GOT3 (cell line): ENCODE data around the gene TSPOAP1.

Source experiments
- DNase-seq: peaks from one replicate; lab custom pipeline; 2025; ENCODE audit warnings: mixed read lengths; lab: John Stamatoyannopoulos, UW

The TSPOAP1 gene

DNA sequence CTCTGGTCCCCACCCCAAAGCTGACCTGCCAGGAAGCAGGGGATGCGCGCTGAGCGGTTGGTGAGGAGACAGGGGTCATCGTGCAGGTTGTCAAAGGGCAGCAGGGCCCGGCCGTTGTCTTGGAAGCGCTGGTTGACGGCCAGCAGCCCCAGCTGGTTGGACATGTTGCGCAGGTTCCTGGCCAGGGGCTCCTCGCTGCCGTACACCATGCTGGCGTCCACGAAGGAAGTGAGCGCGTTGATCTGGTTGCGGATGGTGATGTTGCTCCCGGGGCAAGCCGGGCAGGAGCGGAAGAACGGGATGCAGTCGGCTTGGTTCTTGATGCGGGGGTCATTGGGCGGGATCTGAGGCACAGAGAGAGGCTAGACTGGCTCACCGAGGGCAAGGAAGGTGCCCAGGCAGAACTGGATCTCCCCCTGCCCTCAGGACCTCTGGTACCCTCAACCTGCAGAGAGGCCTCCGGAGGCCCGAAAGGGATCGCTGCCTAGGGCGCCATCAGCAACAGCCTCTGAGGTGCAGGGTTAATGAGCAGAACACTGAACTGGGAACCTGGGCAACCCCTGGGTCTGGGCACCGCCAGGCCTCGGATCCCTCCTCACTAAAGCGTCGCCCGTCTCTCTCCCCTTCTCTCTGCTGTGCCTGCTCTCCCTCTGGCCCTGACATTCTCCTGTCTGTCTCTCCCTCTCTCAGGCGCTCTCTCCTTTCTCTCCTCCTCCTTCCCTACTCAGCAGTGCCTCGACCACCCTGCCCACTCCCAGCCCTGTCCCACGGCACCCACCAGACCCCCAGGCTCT, 50.6 kb downstream of the TSPOAP1 start:
- no peak for DNase-seq

DNA sequence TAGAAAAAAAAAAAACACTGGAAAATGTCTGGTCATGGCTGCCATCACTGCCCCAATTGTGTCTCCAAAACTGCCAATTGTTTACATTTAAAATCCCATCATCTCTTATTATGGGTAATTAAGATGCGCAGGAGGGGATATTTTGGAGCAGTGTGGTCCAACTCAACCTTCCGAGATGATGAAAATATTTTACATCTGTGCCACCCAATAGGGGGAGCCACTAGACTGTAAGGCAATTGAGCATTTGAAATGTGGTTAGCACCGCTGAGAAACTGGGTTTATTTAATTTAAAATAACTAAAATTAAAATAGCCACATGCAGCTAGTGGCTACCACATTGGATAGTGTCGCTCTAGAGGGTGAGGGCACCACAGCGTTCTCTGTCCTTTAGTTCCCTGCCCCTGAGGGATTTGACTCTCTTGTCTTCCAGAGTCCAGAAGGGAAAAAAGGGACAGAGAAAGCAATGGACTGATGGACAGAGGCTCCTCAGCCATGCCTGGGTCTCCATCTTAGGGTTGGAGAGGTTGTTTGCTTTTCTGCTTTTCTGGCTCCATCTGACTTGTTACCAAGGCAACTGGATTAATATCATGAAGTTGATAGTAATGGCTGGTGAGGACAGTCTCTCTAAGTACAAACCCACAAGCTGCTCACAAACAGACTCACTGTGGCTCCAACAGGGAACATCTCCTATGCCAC, 51.3 kb downstream of the TSPOAP1 start:
- DNase-seq = no peak

DNA sequence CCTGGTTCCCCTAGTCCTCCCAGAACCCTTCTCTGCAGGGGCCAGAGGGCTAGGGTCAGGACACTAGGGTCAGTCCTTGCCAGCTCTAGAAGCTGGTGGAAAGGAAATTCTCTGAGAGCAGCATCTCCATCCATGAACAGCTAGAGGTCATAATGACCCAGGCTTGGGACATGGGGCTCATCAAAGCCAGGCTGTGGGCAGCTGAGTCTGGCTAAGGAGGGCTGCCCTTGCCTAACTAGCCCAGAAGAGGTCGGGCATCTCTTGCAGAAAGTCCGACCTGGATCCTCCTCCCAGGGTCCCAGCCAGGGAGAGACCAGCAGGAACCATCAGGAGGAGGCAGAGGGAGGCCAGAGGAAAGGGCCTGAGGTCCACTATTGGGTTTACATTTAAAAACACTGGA, 52.2 kb downstream of the TSPOAP1 start:
- no peak for DNase-seq

DNA sequence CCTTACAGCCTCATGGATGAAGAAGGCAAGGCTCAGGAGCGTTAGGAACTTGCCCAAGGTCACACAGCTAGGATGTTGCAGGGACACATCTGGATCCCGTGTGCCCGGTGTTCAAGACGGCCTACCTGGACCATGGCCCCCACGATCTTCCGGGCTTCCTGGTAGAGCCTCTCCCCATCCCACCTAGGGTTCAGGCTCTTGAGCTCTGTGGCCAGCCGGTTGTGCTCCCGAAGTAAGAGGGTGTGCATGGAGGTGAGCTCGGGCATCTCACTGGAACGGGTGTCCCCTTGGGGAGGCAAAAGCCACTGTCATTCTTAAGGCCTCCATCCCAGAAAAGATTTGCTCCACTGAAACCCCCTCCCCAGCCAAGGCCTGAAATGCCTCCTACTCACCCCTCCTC, 53.2 kb downstream of the TSPOAP1 start:
- no peak for DNase-seq

DNA sequence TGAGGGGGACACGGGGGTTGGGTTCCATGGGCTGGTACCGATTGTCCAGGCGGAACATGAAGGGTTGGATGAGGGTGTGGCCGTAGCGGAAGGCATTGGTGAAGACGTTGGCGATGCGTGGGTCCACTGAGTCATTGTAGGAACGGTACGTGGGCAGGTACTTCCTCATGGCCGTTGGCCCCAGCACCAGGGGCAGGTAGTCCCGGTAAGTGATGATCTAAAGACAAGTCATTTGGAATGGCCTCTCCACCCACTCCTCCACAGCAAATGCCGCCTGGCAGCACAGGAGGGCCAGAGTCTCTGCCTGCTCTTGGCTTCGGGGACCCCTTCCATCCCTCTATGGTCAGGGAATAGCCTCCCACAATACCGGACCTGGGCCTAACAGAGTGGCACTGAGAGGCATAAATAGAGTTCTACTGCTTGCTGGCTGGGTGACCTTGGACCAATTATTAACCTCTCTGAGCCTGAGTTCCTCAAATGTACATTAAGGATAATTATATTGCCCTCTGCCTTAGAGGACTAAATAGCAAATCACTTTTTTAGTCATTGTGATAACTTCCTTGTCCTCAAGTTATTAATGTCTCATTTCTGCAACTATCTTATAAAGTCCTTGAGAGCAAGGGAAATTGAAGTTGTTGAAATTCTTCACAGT, 55.0 kb downstream of the TSPOAP1 start:
- no peak for DNase-seq

DNA sequence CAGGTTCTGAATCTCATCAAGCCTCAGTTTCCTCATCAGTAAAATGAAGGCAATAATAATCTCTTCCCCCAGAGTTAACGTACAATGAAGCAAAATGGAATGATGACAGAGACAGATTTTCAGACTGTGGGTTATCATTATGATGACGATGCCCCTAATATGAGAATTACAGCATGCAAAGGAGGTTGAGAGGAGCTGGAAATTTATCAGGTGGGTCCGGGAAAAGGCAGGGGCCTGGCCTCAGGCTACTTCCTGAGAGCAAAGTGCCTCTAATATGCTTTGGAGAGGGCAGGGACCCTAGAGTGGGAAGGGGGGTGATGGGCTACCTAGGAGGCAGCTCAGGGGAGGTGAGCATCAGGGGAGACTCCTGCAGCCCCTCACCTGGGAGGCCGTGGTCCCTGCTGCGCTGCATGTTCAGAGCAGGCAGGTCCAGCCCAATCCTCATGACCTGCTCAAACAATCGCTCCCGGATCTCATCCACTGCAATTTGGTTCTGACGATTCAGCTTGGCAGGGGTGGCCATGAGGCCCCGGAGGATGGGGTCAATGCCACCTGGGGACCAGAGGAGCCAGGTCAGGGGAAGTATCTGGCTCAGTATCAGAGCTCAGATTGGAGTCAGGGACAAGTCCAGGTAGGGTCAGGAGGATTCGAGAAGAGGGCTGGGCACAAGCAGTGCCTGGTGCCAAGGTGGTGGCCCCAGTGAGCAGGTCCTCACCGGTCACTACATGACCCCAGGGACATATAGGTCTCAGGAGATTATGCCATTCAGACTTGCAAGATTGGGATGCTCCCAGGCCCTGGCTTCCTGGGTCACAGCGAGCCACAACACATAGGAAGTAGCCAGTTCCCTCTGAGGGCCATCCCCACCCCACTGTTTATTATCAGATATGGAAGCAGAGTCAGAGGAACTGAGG, 56.0 kb downstream of the TSPOAP1 start:
- DNase-seq = no peak

DNA sequence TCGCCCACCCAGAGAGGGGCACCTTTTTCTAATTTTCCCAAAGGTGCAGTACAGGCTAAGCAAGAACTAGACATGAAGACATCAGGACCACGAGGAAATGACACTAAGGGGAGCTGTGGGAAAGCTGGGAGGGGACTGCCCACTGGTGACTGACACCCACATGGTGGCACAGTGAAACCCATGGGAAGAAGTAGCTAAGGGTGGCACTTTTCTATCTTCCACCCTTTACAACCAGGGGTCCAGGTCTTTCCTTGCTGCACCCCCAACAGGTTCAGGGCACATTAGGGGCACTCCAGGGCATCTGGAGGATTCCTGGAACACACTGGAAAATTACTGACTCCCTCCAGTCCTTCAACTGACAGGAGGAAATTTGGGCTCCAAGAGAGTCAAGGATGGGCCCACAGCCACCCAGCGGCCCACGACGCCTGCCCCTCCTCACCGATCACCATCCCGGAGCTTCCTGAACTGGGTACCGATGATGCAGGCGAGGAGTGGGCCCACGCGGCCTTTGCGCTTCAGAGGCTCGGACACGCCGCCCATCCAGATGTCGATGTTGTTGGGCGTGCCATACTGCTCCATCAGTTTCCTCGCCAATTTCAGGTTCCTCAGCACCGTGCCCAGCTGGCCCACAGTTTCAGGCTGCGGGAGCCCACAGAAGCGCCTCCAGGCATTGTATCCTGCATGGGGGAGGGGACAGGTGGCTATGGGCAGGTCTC, 57.2 kb downstream of the TSPOAP1 start:
- DNase-seq = no peak

DNA sequence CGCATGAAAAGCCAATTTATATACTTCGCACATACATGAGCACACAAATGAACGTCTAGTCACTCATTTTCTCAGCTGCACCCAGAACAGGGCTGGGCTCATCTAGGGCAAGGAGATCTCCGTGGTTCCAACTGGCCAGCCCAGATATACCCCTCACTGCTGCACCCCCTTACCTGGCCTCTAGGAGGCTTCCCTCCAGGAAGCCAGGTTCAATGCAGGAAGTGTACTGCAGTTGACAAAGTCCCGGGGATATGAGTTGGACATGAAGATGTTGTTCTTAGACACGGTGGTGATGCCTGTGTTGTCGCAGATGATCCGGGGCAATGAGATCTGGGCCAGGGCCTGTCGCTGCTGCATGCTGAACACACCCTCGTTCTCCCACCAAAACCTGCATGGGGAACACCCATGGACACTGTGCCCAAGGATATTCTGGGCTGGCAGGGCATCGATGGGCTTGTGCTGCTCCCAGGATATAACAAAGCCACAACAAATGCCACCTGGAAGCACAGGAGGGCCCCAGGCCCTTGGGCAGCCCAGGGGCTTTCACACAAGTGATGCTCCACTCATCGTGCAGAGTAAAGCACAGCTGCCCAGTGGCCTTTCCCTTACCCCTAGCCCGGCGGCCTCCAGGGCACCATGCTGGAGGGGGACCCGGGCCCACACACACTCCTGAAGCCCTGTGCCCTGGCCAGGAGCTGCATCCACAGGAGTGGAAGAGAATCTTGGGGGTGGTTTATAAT, 57.9 kb downstream of the TSPOAP1 start:
- no peak for DNase-seq

DNA sequence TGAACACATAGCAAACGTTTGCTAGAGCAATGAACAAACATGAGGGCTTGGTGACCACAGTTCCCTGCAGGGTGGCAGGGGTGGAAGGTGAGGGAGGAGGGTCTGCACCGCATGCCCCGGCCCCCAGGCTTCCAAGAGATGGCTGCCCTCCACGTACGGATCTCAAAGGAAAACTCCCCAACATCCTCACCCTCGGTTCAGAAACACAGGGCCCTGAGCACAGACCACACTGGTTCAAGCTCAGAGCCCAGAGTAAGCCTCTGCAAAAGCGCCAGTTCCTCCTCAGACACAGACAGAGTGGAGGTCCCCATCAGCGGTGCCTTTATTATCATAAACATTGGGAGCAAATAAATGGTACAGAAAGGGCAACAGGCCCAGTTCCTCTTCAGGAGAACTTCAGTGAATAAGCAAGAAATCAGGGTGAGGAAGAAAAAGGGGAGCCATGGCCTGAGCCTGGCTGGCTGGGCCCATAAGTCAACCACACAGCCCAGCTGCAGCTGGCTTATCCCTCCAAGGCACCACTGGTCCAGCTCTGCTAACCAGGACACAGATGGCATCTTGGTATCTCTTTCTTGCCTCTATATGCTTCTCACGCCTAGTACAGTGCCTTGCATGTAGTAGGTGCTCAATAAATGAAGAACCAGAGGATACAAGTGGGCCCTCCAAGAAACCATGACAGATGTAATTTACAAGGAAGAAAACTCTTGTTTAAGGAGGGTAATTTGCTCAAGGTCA, 58.9 kb downstream of the TSPOAP1 start:
- no peak for DNase-seq

DNA sequence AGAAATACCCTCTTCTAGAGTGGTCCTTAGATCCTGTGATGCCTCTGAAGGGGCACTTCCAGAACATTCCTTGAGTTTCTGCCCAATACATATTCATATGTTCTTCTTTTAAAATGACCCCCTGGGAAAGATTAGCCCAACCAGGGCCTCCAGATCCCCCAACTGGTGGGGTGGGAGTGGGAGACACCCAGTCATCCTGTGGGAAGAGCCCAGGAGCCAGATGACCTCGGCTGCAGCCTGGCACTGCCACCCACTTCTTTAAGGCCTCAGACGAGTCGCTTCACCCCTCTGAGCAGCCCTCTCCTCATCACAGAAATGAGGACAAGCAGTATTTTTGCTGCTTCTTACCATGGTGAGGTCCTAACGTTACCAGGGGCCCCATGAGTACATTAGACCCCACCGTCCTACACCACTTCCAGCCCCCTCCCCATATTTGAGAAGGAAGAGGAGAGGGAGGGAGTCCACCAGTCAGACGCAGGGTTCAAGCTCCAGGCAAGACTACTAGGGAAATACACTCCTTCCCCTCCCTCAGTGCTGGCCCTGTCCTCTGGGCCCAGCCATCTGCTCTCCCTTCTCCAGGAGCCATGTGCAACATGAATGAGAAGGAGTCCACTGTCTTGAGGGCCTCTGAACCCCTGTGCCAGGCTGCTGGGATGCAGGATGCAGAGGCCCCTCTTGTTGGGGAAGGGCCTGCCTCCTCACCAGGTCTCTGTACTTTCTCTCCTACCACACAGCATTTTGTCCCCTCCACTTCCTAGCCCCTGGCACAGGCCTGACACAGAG, 59.6 kb downstream of the TSPOAP1 start:
- DNase-seq = no peak

DNA sequence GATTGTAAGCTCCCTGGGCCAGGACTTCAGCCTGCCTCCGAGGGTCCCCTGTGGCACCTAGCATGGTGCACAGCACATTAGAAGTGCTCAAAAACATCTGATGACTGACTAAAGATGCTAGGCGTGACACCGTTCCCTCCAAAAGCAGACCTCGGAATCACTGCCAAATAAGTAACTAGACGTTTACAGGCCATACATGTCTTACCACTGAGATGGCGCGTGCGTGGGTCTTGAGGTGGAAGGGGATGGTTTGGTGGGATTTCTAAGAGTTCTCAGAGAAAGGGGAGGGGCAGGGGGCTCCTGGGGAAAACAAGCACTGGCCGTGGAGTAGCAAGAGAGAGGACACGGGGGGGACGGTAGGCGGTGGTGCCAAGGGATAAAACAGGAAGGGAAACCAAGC, 60.3 kb downstream of the TSPOAP1 start:
- no peak for DNase-seq

DNA sequence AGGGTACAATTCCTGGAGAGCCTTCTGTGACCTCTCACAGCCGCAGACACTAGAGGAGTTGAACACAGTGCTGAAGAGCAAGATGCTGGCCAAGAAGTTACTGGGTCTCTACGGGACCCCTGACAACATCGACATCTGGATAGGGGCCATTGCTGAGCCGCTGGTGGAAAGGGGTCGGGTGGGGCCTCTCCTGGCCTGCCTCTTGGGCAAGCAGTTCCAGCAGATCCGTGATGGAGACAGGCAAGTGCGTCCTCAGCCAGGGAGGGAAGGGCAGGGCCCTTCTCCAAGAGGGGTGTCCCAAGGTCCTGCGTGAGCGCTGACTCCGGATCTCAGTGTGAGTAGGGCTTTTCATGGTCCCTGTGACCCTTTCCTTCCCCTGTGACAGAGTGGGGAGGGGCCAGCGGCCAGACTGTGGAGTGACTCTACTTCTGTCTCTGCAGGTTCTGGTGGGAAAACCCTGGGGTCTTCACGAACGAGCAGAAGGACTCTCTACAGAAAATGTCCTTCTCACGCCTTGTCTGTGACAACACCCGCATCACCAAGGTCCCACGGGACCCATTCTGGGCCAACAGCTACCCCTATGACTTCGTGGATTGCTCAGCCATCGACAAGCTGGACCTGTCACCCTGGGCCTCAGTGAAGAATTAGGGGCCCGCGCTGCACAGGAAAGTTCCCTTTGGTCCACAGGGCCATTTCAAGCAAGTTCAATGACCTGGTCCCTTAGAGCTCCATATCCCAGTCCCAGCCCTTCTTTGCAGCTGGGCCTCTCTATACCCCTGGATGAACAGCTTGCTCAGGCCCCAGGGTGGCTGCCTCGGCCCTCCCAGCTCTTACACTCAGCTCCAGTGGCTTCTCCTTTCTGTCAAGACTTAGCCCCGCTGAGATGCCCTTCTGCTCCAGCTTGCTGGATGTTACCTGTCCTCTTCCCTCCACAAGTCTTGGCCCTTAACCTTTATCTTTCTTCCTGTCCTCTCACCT, 61.0 kb downstream of the TSPOAP1 start:
- DNase-seq = no peak

DNA sequence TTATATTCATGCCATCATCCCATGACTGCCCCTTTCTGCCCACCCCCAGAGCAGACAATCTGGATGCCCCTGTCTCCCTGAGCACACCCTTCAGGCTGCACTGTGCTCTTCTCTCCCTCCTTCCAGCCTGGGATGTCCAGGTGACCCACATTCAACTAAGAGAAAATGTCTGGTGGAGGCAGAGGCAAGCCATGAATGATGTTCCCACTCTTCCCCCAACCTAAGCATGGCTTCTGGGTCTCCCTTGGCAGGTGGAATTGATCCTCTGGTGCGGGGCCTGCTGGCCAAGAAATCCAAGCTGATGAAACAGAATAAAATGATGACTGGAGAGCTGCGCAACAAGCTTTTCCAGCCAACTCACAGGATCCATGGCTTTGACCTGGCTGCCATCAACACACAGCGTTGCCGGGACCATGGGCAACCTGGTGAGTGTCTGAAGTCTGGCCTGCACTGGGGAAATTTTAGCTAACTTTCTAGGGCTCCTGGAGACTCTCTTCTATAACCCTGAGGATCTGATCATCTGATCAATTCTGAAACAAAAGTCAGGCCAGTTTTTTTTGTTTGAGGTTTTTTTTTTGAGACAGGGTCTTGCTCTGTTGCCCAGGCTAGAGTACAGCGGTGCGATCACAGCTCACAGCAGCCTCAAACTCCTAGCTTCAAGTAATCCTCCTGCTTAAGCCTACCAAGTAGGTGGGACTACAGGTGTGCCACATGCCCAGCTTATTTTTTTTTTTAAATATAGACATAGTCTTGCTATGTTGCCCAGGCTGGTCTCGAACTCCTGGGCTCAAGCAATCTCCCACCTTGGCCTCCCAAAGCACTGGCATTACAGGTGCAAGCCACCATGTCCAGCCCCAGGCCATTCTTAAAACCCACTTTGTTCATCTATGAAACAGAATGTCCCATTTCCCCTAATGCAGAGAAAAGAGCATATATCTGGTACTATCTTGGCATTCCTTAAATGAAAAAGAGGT, 62.4 kb downstream of the TSPOAP1 start:
- no peak for DNase-seq

DNA sequence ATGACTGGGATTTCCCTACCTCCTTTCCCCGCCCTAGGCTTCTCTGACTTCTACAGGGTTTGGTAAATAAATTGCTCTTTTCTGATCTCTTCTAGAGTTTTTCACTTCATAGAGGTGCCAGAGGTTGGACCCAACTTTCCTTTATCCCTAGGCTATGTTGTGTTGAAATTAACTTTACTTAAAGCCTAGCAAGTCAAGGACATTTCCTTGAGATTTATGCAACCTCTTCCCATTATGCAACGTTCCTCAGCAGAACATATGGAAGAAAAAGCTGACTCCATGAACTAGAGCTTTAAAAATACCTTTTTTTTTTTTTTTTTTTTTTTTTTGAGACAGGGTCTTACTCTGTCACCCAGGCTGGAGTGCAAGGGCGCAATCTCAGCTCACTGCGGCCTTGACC, 63.3 kb downstream of the TSPOAP1 start:
- no peak for DNase-seq

DNA sequence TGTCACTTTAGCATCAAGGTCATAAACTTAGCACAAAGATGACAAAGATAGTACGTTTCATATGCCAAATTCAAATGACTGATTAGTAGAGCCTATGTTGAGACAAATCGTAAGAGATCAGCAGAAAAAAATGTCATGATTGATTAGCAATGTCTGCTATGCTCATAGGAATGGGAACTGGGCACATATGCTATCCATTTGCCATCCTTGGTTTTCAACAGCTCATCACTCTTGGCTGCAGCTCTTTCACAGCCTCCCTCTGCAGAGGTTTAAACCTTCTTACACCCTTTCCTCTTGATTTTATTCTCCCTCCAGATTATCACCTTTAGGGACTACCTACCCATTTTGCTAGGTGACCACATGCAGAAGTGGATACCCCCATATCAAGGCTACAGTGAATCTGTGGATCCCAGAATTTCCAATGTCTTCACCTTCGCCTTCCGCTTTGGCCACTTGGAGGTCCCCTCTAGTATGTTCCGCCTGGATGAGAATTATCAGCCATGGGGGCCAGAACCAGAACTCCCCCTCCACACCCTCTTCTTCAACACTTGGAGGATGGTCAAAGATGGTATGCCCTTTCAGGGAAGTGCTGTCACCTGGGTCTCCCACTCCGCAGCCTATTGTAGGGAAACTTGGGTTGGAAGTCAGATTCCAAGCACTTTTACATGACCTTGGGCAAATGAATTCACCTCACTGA, 64.0 kb downstream of the TSPOAP1 start:
- no peak for DNase-seq

DNA sequence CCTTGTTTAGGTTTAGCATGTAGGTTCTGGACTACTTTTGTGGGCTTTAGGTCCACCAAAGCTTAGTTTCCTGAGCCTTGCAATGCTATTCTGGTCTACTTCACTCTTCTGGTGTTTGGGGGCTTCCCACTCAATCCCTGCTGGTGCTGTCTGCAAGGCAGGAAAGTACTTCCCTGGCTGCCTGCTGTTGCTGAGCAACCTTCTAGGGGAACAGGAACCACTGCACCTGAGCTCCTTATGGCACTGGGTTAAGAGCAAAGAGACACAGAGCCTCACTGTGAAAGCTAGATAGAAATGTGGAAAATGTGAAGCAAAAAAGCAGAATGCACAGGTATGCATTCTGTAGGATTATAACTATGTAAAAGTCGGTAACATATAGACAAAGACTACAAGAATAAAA, 64.8 kb downstream of the TSPOAP1 start:
- DNase-seq = no peak
